ENCODE data around the gene TM9SF1. TPM values are rescaled to one million over a fixed set of nuclear protein-coding genes. Genes with fewer than 3 reads are reported as not detected.

TM9SF1 gene
- polyA plus RNA-seq, 3 donors, result 14.6 to 56.0 (median 51.1) TPM

DNA sequence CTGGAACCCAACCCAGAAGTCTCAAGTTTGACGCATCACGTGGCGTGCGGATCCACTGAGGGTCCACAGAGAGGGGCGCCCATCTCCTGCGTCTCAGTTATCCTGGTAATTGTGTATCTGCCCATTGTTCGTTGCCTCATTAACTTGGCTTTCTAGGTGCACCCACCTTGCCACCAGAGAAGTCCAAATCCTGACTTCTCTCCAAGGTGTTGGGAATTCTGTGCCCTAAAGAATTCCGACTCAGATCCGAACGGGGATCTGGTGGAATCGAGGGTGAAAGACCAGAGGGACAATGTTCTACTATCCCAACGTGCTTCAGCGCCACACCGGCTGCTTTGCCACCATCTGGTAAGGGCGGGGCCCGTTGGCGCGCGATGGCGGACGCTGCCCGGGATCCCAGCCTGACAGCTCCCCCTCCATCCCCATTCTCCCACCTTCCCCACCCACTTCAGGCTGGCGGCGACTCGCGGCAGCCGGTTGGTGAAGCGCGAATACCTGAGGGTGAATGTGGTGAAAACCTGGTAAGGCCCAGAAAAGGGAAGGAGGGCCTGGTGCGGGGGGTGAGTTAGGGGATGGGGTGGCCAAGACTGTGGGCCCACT lies 22.9 kb downstream of the TM9SF1 start:
- no peak overlapping the region for H3K27ac ChIP-seq (ENCODE audit: low read depth in 1 of 2, low read length in 2 of 2)
- H3K4me3 ChIP-seq (replicated peaks in 1 of 3; ENCODE audit: low read depth in 2 of 3, low read length in 3 of 3), result peak overlapping the region in 1 of 3 experiments; percentile 68
- peak overlapping the region; percentile 71 for H3K4me2 ChIP-seq (replicated peaks; ENCODE audit: extremely low read depth, low read length, poor library complexity, severe bottlenecking)
- peaks cover 10 to 19% (median 16%) of the 10 kb centered on the region in 3 donors for H3K27me3 Mint-ChIP-seq (ENCODE audit: low read depth in 3 of 3)
- peaks cover 36 to 62% of the 10 kb centered on the region in 2 donors for H3K36me3 ChIP-seq (replicated peaks in 1 of 2; ENCODE audit: control insufficient read depth in 1 of 2, insufficient read depth in 2 of 2, low read length in 2 of 2)
- intact Hi-C loops (cut with micrococcal nuclease), result no loop called here
- H2AFZ ChIP-seq (ENCODE audit: insufficient read depth, low read depth, low read length, poor library complexity, severe bottlenecking), result peak overlapping the region; percentile 46
- H3K4me3 Mint-ChIP-seq, result peak overlapping the region; percentile 59 to 75
- TF ChIP-seq, protein P1, sequence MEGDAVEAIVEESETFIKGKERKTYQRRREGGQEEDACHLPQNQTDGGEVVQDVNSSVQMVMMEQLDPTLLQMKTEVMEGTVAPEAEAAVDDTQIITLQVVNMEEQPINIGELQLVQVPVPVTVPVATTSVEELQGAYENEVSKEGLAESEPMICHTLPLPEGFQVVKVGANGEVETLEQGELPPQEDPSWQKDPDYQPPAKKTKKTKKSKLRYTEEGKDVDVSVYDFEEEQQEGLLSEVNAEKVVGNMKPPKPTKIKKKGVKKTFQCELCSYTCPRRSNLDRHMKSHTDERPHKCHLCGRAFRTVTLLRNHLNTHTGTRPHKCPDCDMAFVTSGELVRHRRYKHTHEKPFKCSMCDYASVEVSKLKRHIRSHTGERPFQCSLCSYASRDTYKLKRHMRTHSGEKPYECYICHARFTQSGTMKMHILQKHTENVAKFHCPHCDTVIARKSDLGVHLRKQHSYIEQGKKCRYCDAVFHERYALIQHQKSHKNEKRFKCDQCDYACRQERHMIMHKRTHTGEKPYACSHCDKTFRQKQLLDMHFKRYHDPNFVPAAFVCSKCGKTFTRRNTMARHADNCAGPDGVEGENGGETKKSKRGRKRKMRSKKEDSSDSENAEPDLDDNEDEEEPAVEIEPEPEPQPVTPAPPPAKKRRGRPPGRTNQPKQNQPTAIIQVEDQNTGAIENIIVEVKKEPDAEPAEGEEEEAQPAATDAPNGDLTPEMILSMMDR (IDR thresholded peaks at IDR 0.05), result no peak
- 10% methylated on average over 15 of the region's 30 CpGs for WGBS (ENCODE audit: insufficient coverage)
- H3K27me3 ChIP-seq (ENCODE audit: control insufficient read depth in 2 of 2, insufficient read depth in 2 of 2, low read length in 2 of 2), result no peaks in the 10 kb centered on the region
- peaks cover 62 to 79% of the 10 kb centered on the region in 2 donors for H3K36me3 Mint-ChIP-seq
- peaks cover 35% of the 10 kb centered on the region for H3K4me1 Mint-ChIP-seq
- peaks cover 0 to 2% (median 0%) of the 10 kb centered on the region in 7 donors for H3K9me3 Mint-ChIP-seq
- H3K9me3 ChIP-seq (replicated peaks in 1 of 2; ENCODE audit: control insufficient read depth in 1 of 2, insufficient read depth in 1 of 2, low read length in 2 of 2), result no peaks in the 10 kb centered on the region
- no peaks in the 10 kb centered on the region for H3K79me2 ChIP-seq (ENCODE audit: insufficient read depth, low read length)
- no peak for DNase-seq
- H3K27ac Mint-ChIP-seq, result peak overlapping the region in 1 of 7 donors; percentile 68
- H3K9ac ChIP-seq (ENCODE audit: insufficient read depth, low read length, poor library complexity, severe bottlenecking), result peak overlapping the region; percentile 17
- H4K20me1 ChIP-seq (ENCODE audit: insufficient read depth, low read length), result peaks cover 33% of the 10 kb centered on the region
- H3K4me1 ChIP-seq (ENCODE audit: control insufficient read depth in 1 of 2, insufficient read depth in 2 of 2, low read length in 2 of 2), result peaks cover 26 to 34% of the 10 kb centered on the region in 2 donors

DNA sequence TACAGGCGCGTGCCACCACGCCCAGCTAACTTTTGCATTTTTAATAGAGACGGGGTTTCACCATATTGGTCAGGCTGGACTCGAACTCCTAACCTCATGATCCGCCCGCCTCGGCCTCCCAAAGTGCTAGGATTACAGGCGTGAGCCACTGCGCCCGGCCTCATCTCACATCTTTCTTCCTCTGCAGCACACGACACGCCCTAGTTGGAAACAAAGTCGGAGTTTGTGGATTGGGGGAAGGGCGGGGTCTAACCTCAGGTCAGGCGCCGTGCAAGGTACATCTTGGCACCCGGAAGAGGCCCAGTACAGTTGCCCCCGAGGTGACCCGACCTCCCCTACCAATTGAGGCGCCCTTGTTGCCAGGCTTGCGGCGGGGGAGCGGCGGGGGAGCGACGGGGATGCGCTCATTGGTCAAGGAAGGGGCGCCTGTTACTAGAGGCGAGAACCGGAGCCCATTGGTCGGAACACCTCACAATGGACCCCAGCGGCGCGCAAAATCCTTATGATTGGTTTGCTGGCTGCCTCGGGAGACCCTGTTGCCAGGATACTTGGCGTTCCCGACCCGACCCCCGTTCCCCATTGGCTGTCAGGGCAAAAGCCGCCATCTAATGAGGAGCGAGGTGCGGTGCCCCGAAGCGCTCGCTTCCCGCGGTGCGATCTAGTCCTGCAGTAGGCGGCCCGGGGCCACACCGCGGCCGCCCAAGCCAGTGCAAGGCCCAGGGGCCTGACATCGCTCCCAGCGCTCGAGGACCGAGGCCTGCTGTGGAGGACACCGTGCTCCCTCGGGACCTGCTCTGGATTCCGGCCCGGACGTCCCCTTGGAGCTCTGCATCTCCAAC lies 23.6 kb downstream of the TM9SF1 start, which contains the start of gene REC8:
REC8 (plus strand) TSS at position 659 of the 839 bp plus-strand sequence. CDS start 473 bp downstream, outside the sequence.
- no peak within 1 kb of the TSS for H3K27ac ChIP-seq (ENCODE audit: low read depth in 1 of 2, low read length in 2 of 2)
- Mint-ChIP-seq H3K36me3 (peaks cover 61 to 79% of the 10 kb centered on the region in 2 donors), H3K27ac (peak within 1 kb of the TSS in 6 of 7 donors; percentile 45 to 89 (median 78)), H3K27me3 (ENCODE audit: low read depth in 3 of 3) (peaks cover 10 to 19% (median 16%) of the 10 kb centered on the region in 3 donors), H3K4me3 (peak within 1 kb of the TSS; percentile 75 to 86), H3K9me3 (peaks cover 0 to 2% (median 0%) of the 10 kb centered on the region in 7 donors), H3K4me1 (peaks cover 42% of the 10 kb centered on the region)
- intact Hi-C loops (cut with micrococcal nuclease), result no loop called here
- peak within 1 kb of the TSS; percentile 46 for H2AFZ ChIP-seq (ENCODE audit: insufficient read depth, low read depth, low read length, poor library complexity, severe bottlenecking)
- H3K79me2 ChIP-seq (ENCODE audit: insufficient read depth, low read length), result no peaks in the 10 kb centered on the region
- peak within 1 kb of the TSS; percentile 71 for H3K4me2 ChIP-seq (replicated peaks; ENCODE audit: extremely low read depth, low read length, poor library complexity, severe bottlenecking)
- H3K4me3 ChIP-seq (replicated peaks in 1 of 3; ENCODE audit: low read depth in 2 of 3, low read length in 3 of 3), result peak within 1 kb of the TSS in 2 of 3 experiments; percentile 11 to 68
- WGBS (ENCODE audit: insufficient coverage), result 7% methylated on average over 52 of the region's 63 CpGs
- peaks cover 33 to 61% of the 10 kb centered on the region in 2 donors for H3K36me3 ChIP-seq (replicated peaks in 1 of 2; ENCODE audit: control insufficient read depth in 1 of 2, insufficient read depth in 2 of 2, low read length in 2 of 2)
- peaks cover 40% of the 10 kb centered on the region for H4K20me1 ChIP-seq (ENCODE audit: insufficient read depth, low read length)
- H3K27me3 ChIP-seq (ENCODE audit: control insufficient read depth in 2 of 2, insufficient read depth in 2 of 2, low read length in 2 of 2), result no peaks in the 10 kb centered on the region
- H3K4me1 ChIP-seq (ENCODE audit: control insufficient read depth in 1 of 2, insufficient read depth in 2 of 2, low read length in 2 of 2), result peaks cover 32 to 41% of the 10 kb centered on the region in 2 donors
- peak within 1 kb of the TSS; percentile 17 for H3K9ac ChIP-seq (ENCODE audit: insufficient read depth, low read length, poor library complexity, severe bottlenecking)
- TF ChIP-seq, protein P1 (IDR thresholded peaks at IDR 0.05), result no peak
- H3K9me3 ChIP-seq (replicated peaks in 1 of 2; ENCODE audit: control insufficient read depth in 1 of 2, insufficient read depth in 1 of 2, low read length in 2 of 2), result no peaks in the 10 kb centered on the region
- DNase-seq, result peak; percentile 61 to 68 (median 65)

All from CD14-positive monocyte (primary cell).